Astrocyte (in vitro differentiated cells and primary cell): Measurements from ENCODE around the gene LRRFIP1. TPM values are rescaled to one million over a fixed set of nuclear protein-coding genes. Genes with fewer than 3 reads are reported as not detected.

Source experiments
- total RNA-seq: library from RNA; stranded (reverse); gene quantifications from 2 replicates; pipeline ENCODE4 v1.2.1, GENCODE V29; 2021

The LRRFIP1 gene
- total RNA-seq, 1 donor from 2014 or later = 83.3 TPM

Other genes with a start within 250 kb of the LRRFIP1 start
- gene COL6A3, start 213.4 kb upstream of the LRRFIP1 start, total RNA-seq = 200 and 560 TPM in 2 replicates
- gene MLPH, start 140.3 kb upstream of the LRRFIP1 start, total RNA-seq = 14.2 and 16.2 TPM in 2 replicates
- not detected in 2 replicates for gene PRLH, start 61.0 kb upstream of the LRRFIP1 start, total RNA-seq
- 0.34 and 1.4 TPM in 2 replicates for gene RAB17, start 36.9 kb upstream of the LRRFIP1 start, total RNA-seq
- gene RBM44, start 171.2 kb downstream of the LRRFIP1 start, total RNA-seq = 0.29 and 0.32 TPM in 2 replicates
- 9.1 and 13.7 TPM in 2 replicates for gene RAMP1, start 232.0 kb downstream of the LRRFIP1 start, total RNA-seq